Measurements from ENCODE around the gene TCOF1.

The TCOF1 gene

DNA sequence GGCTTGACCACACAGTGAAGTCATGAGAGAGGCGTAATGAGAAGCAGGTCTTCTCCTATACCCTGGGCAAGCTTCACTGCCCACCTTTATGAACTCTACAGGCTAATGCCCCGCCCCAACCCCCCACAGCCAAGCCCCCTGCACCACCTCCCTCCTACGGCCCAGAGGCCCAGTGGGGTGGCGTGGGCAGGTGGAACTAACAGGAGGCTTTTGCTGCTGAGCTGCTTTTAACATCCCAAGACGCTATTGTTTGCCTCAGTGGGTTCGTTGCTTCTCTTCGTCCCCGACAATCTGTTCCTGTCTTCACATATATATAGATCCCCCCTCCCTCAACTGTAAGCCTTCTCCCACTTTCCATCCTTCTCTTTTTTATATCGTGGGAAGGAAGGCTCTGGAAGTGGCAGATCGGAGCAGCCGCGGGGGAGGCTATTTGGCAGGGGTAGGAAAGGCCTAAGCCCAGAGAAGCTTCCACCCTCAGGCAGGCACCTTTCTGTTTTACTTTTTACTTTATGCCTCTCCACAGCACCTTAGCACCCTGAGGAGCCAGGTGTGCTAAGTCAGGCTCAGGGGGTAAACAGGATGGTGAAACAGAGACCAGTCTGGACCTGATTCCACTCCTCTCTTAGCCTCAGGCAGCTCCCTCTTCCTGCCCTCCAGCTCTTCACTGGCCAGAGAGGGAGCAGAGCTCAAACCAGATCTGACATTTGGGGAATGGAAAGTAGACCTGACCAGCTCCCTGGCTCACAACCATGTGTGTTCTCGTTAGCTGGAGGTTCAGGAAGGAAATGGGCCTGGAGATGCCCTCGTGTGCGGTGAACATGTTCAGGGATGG, 28.7 kb downstream of the TCOF1 start:
- Histone ChIP-seq H3F3A (ENCODE audit: insufficient read depth) (no peaks in the 10 kb centered on the region), H3K79me2 (ENCODE audit: insufficient read depth, low read length) (no peaks in the 10 kb centered on the region), H2AFZ (ENCODE audit: low read depth, low read length, severe bottlenecking) (no peak overlapping the region), H4K20me1 (ENCODE audit: low read depth, low read length) (no peaks in the 10 kb centered on the region), H3K9me3 (ENCODE audit: insufficient read depth, low read length) (no peaks in the 10 kb centered on the region), H3K4me2 (ENCODE audit: low read depth, low read length, poor library complexity, severe bottlenecking) (no peak overlapping the region), H3K9me2 (replicated peaks; ENCODE audit: insufficient read depth, low read length) (no peaks in the 10 kb centered on the region), H3K27ac (ENCODE audit: low read depth, low read length) (no peak overlapping the region), H3K9ac (ENCODE audit: low read length) (no peak overlapping the region), H3K36me3 (ENCODE audit: low read length) (peaks cover 18% of the 10 kb centered on the region; the same call in 1 of the 2 replicates), H3K4me3 (ENCODE audit: insufficient read depth, low read length, poor library complexity, severe bottlenecking) (no peak overlapping the region), H3K27me3 (ENCODE audit: low read length) (no peaks in the 10 kb centered on the region)
- TF ChIP-seq, protein P1, sequence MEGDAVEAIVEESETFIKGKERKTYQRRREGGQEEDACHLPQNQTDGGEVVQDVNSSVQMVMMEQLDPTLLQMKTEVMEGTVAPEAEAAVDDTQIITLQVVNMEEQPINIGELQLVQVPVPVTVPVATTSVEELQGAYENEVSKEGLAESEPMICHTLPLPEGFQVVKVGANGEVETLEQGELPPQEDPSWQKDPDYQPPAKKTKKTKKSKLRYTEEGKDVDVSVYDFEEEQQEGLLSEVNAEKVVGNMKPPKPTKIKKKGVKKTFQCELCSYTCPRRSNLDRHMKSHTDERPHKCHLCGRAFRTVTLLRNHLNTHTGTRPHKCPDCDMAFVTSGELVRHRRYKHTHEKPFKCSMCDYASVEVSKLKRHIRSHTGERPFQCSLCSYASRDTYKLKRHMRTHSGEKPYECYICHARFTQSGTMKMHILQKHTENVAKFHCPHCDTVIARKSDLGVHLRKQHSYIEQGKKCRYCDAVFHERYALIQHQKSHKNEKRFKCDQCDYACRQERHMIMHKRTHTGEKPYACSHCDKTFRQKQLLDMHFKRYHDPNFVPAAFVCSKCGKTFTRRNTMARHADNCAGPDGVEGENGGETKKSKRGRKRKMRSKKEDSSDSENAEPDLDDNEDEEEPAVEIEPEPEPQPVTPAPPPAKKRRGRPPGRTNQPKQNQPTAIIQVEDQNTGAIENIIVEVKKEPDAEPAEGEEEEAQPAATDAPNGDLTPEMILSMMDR (IDR thresholded peaks at IDR 0.05; ENCODE audit: insufficient read depth, low read length, poor library complexity, severe bottlenecking), result no peak

DNA sequence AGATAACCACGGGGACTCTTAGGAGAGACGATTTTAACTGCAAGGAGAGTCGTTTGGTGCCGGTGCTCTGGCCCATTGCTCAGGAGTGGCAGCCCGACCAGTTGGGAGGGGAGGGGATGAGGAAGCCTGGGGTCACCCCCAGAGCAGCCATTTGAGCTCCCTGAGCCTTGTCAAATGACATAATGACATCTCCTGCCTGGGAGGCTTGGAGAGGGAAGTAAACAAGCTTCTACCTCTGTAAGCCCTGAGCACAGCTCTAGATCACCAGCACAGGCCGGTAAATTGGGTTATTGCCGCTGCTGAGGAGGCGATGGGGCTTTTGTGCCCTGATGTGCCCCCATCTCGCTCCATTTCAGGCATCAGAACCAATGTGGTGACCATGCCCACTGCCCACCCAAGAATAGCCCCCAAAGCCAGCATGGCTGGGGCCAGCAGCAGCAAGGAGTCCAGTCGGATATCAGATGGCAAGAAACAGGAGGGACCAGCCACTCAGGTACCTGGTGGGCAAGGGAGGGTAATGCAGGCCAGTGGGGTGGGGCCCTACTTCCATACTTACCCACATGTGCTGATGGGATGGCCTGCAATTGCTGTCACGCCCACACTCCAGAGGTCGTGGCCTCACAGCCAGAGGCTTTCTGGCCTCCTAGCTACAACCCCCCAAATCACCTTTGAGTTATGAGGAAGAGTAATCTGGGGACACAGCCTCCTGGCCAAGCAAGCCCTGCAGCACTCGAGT, 32.2 kb downstream of the TCOF1 start:
- H3K4me3 ChIP-seq (ENCODE audit: insufficient read depth, low read length, poor library complexity, severe bottlenecking), result no peak overlapping the region
- no peaks in the 10 kb centered on the region for H3K27me3 ChIP-seq (ENCODE audit: low read length)
- H3K9me3 ChIP-seq (ENCODE audit: insufficient read depth, low read length), result no peaks in the 10 kb centered on the region
- TF ChIP-seq, protein P1 (IDR thresholded peaks at IDR 0.05; ENCODE audit: insufficient read depth, low read length, poor library complexity, severe bottlenecking), result no peak
- TF ChIP-seq EZH2phosphoT487 (conservative IDR thresholded peaks at IDR 0.05; ENCODE audit: low read length), result no peak
- H3K27ac ChIP-seq (ENCODE audit: low read depth, low read length), result no peak overlapping the region
- no peaks in the 10 kb centered on the region for H4K20me1 ChIP-seq (ENCODE audit: low read depth, low read length)
- no peak overlapping the region for H3K9ac ChIP-seq (ENCODE audit: low read length)
- no peaks in the 10 kb centered on the region for H3F3A ChIP-seq (ENCODE audit: insufficient read depth)
- no peak overlapping the region for H3K4me2 ChIP-seq (ENCODE audit: low read depth, low read length, poor library complexity, severe bottlenecking)
- no peaks in the 10 kb centered on the region for H3K79me2 ChIP-seq (ENCODE audit: insufficient read depth, low read length)
- H2AFZ ChIP-seq (ENCODE audit: low read depth, low read length, severe bottlenecking), result no peak overlapping the region
- no peaks in the 10 kb centered on the region for H3K9me2 ChIP-seq (replicated peaks; ENCODE audit: insufficient read depth, low read length)
- peaks cover 15% of the 10 kb centered on the region; the same call in 1 of the 2 replicates for H3K36me3 ChIP-seq (ENCODE audit: low read length)

DNA sequence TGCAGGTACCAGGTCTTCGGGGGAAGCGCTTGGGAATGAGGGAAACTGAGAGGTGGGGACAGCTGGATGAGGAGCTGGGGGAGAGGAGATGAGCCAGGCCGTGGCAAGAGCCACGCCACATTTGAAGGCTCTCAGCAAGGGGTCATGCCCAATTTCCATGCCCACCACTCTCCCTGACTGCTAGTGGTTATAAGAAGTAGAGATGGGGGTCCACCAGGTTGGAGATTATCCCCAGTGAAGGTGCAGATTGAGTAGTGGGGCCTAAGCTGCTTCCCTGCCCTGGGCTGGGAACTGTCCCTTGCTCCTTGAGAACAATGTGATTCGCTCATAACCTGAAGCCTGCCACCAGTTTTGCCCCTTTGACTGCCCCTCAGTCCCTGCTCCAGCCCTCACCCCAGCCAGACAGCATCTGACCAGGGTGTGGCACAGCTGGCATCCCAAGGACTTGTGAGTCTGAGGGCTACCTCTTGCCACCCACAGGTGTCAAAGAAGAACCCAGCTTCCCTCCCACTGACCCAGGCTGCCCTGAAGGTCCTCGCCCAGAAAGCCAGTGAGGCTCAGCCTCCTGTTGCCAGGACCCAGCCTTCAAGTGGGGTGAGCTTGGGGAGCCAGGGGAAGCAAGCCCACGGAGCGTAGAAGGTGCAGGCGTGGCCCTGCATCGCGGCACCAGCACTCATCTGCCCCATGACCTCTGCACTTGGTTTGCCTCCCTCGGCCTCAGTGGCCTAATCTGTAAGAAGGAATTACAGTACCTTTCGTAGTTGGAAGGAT, 33.8 kb downstream of the TCOF1 start:
- H4K20me1 ChIP-seq (ENCODE audit: low read depth, low read length), result no peaks in the 10 kb centered on the region

More for the DNA sequence above, 33.8 kb downstream of the TCOF1 start:
- TF ChIP-seq, protein P1 (IDR thresholded peaks at IDR 0.05; ENCODE audit: insufficient read depth, low read length, poor library complexity, severe bottlenecking), result no peak
- TF ChIP-seq EZH2phosphoT487 (conservative IDR thresholded peaks at IDR 0.05; ENCODE audit: low read length), result no peak
- Histone ChIP-seq H3K4me2 (ENCODE audit: low read depth, low read length, poor library complexity, severe bottlenecking) (no peak overlapping the region), H3K36me3 (ENCODE audit: low read length) (peaks cover 14% of the 10 kb centered on the region; the same call in 1 of the 2 replicates), H3K4me3 (ENCODE audit: insufficient read depth, low read length, poor library complexity, severe bottlenecking) (no peak overlapping the region), H3K9me3 (ENCODE audit: insufficient read depth, low read length) (no peaks in the 10 kb centered on the region), H3K27me3 (ENCODE audit: low read length) (no peaks in the 10 kb centered on the region), H3K27ac (ENCODE audit: low read depth, low read length) (no peak overlapping the region), H3K9me2 (replicated peaks; ENCODE audit: insufficient read depth, low read length) (no peaks in the 10 kb centered on the region), H3K9ac (ENCODE audit: low read length) (no peak overlapping the region), H3K79me2 (ENCODE audit: insufficient read depth, low read length) (no peaks in the 10 kb centered on the region), H3F3A (ENCODE audit: insufficient read depth) (no peaks in the 10 kb centered on the region), H2AFZ (ENCODE audit: low read depth, low read length, severe bottlenecking) (no peak overlapping the region)

All from SU-DHL-6 (cell line).